Measurements from ENCODE around the gene POGLUT3.

The POGLUT3 gene

GRCh38 chr11:108486331-108486730, 11.9 kb downstream of the POGLUT3 start:
- no peak for TF ChIP-seq CTCF (IDR thresholded peaks at IDR 0.05)

- TF ChIP-seq CTCF (IDR thresholded peaks at IDR 0.05), result no peak
Measured at GRCh38 chr11:108483163-108483562, 15.0 kb downstream of the POGLUT3 start.

- TF ChIP-seq CTCF (IDR thresholded peaks at IDR 0.05), result no peak
Measured at GRCh38 chr11:108474664-108475463, 23.3 kb downstream of the POGLUT3 start.

- TF ChIP-seq CTCF (IDR thresholded peaks at IDR 0.05), result no peak
Measured at GRCh38 chr11:108472681-108473080, 25.5 kb downstream of the POGLUT3 start.

GRCh38 chr11:108468478-108468864, 29.7 kb downstream of the POGLUT3 start:
- TF ChIP-seq CTCF (IDR thresholded peaks at IDR 0.05), result no peak

- no peak for TF ChIP-seq CTCF (IDR thresholded peaks at IDR 0.05)
Measured at GRCh38 chr11:108467091-108467823, 30.9 kb downstream of the POGLUT3 start, which contains the start of gene C11orf65. Gene C11orf65, minus strand, starts transcription at chr11:108467529. Its CDS starts 5,970 bp downstream, at chr11:108461559.

GRCh38 chr11:108466405-108466804, 31.8 kb downstream of the POGLUT3 start:
- no peak for TF ChIP-seq CTCF (IDR thresholded peaks at IDR 0.05)

Measured in LNCAP (cell line).